Endothelial cell of umbilical vein (primary cell): ENCODE data around the gene ANO1. TPM values are rescaled to one million over a fixed set of nuclear protein-coding genes. Genes with fewer than 3 reads are reported as not detected.

Source experiments
- BruUV-seq: library from RNA; stranded (reverse); fragments of 400-500 nt; replicated peaks from 2 replicates; lab custom pipeline; 2021; lab: Mats Ljungman, UMichigan
- CTCF ChIA-PET: fragments of 300-600, 350-600 bp; sonication (Branson Sonifier 250); formaldehyde crosslinking; loops from one replicate; lab custom pipeline; 2021; ENCODE audit warnings: antibody characterized with exemption, inconsistent platforms; lab: Charles Lee
- POLR2A ChIA-PET: fragments of 300-600, 350-600 bp; sonication (Branson Sonifier 250); formaldehyde crosslinking; loops from one replicate; lab custom pipeline; 2021; ENCODE audit warnings: antibody characterized with exemption, inconsistent platforms; lab: Charles Lee
- DNase-seq: peaks from one replicate; pipeline ENCODE4 v3.0.0-alpha.2; 2011; ENCODE audit warnings: low read depth, low spot score
- FAIRE-seq: peaks from 2 replicates; lab custom pipeline; 2011; peaks lifted over from hg19 to GRCh38; lab: Jason Lieb, UNC
- H2AFZ ChIP-seq: 2 replicates; pipeline ENCODE4 v1.6.0; 2012; ENCODE audit warnings: low read depth, low read length, control low read depth, inconsistent platforms
- H3K27ac ChIP-seq: 2 replicates; pipeline ENCODE4 v1.5.1; 2011; ENCODE audit warnings: low read depth, mild to moderate bottlenecking, control low read depth, low read length, moderate library complexity; ENCODE audit not compliant: insufficient read depth
- H3K27me3 ChIP-seq, 2 experiments: 2 replicates each; pipeline versions ENCODE4 v1.6.0 to v1.6.1; 2011; ENCODE audit warnings: low read length in 2 of 2, mixed read lengths in 1 of 2; ENCODE audit not compliant: control insufficient read depth in 2 of 2, insufficient read depth in 2 of 2
- H3K36me3 ChIP-seq, 2 experiments: 2 replicates in 1 of 2; 3 replicates in 1 of 2; pipeline ENCODE4 v1.5.1; 2011; ENCODE audit warnings: low read length in 2 of 2, mild to moderate bottlenecking in 1 of 2, moderate library complexity in 1 of 2; ENCODE audit not compliant: control insufficient read depth in 2 of 2, insufficient read depth in 2 of 2; ENCODE audit errors: extremely low read depth in 1 of 2
- H3K4me1 ChIP-seq: 3 replicates; pipeline ENCODE4 v1.5.1; 2011; ENCODE audit warnings: mild to moderate bottlenecking, low read length; ENCODE audit not compliant: control insufficient read depth, insufficient read depth; ENCODE audit errors: extremely low read depth
- H3K4me2 ChIP-seq: 2 replicates; pipeline ENCODE4 v1.6.1; 2011; ENCODE audit warnings: low read length, control low read depth, mixed read lengths; ENCODE audit not compliant: insufficient read depth
- H3K4me3 ChIP-seq, 3 experiments: fragments of 200-600 bp in 1 of 3; sonication (generic), shearing (Covaris generic) in 1 of 3; replicated peaks in 1 of 3; 2 replicates each; pipeline ENCODE4 v1.5.1; 2011 to 2016; ENCODE audit warnings: control low read depth in 3 of 3, low read length in 3 of 3, mild to moderate bottlenecking in 2 of 3, inconsistent platforms in 1 of 3, low read depth in 1 of 3, moderate library complexity in 1 of 3; ENCODE audit not compliant: insufficient read depth in 1 of 3
- H3K79me2 ChIP-seq: 2 replicates; pipeline ENCODE4 v1.6.0; 2012; ENCODE audit warnings: low read length, inconsistent platforms; ENCODE audit not compliant: control insufficient read depth, insufficient read depth
- H3K9ac ChIP-seq: replicated peaks from 2 replicates; pipeline ENCODE3; 2011; ENCODE audit warnings: low read length, control low read depth; ENCODE audit not compliant: insufficient read depth; ENCODE audit errors: extremely low read depth
- H3K9me1 ChIP-seq: replicated peaks from 3 replicates; pipeline ENCODE4 v1.6.0; 2011; ENCODE audit warnings: mild to moderate bottlenecking, low read length; ENCODE audit not compliant: control insufficient read depth, insufficient read depth; ENCODE audit errors: extremely low read depth
- H3K9me3 ChIP-seq: replicated peaks from 2 replicates; pipeline ENCODE4 v1.5.1; 2012; ENCODE audit warnings: low read length, inconsistent platforms; ENCODE audit not compliant: control insufficient read depth, insufficient read depth
- H4K20me1 ChIP-seq: replicated peaks from 2 replicates; pipeline ENCODE3; 2011; ENCODE audit warnings: mild to moderate bottlenecking, low read length; ENCODE audit not compliant: control insufficient read depth, insufficient read depth; ENCODE audit errors: extremely low read depth
- FOS ChIP-seq: IDR thresholded peaks from 2 replicates; pipeline ENCODE4 v1.6.1; 2011; ENCODE audit warnings: mild to moderate bottlenecking, low read length, moderate library complexity, borderline replicate concordance; ENCODE audit not compliant: insufficient read depth
- JUN ChIP-seq: IDR thresholded peaks from 2 replicates; pipeline ENCODE4 v1.6.1; 2011; ENCODE audit warnings: borderline replicate concordance, low read depth; ENCODE audit not compliant: insufficient read length, insufficient read depth
- MAX ChIP-seq: IDR thresholded peaks from 2 replicates; pipeline ENCODE4 v1.6.1; 2011; ENCODE audit not compliant: insufficient read depth, insufficient read length
- dilution Hi-C: fragments of 300-500 bp; cut with MboI; formaldehyde crosslinking; loops from one replicate; pipeline ENCODE4 v1.15.0; 2019; ENCODE audit warnings: low sequenced_read_pairs; ENCODE audit not compliant: extremely low pct_ligation_motif_present
- intact Hi-C: fragments of 100-400 bp; cut with micrococcal nuclease; formaldehyde crosslinking; loops from one replicate; pipeline ENCODE4 v1.10.0; 2022
- polyA plus RNA-seq, 4 experiments: library from polyadenylated mRNA; depleted of rRNA in 3 of 4; stranded (reverse) in 3 of 4; unstranded in 1 of 4; fragments of >200 nt; gene quantifications; 2 replicates each; pipeline versions ENCODE4 v1.2.1 to v1.2.3, GENCODE V29; 2011 to 2012; ENCODE audit warnings: missing spikeins in 1 of 4
- total RNA-seq: library from RNA; stranded (reverse); gene quantifications from 2 replicates; pipeline ENCODE4 v1.2.3, GENCODE V29; 2021

ANO1 gene
- total and polyA plus RNA-seq, 2 donors (not counting 3 experiments of a cell fraction or from before 2014, with no cell fraction given), result 0.03 to 0.40 TPM

- Histone ChIP-seq H3K9ac (no peak overlapping the region), H3K4me2 (no peak overlapping the region), H2AFZ (no peak overlapping the region), H3K79me2 (no peaks in the 10 kb centered on the region), H4K20me1 (no peaks in the 10 kb centered on the region), H3K9me3 (no peaks in the 10 kb centered on the region), H3K27me3 (no peaks in the 10 kb centered on the region), H3K4me3 (no peak overlapping the region), H3K4me1 (no peaks in the 10 kb centered on the region), H3K27ac (no peak overlapping the region), H3K36me3 (no peaks in the 10 kb centered on the region), H3K9me1 (no peaks in the 10 kb centered on the region)
- FAIRE-seq, result no peak
- intact Hi-C loops (no loop called here), dilution Hi-C loops (no loop called here)
- TF ChIP-seq MAX, result no peak
- DNase-seq, result no peak
- CTCF ChIA-PET, result no interaction called here
- POLR2A ChIA-PET, result no interaction called here
- BruUV-seq, result no TSS peak
These were observed 40.5 kb downstream of the ANO1 start for GRCh38 chr11:70118642-70119041.

GRCh38 chr11:70119502-70119901 is 41.4 kb downstream of the ANO1 start:
- H3K27me3 ChIP-seq, result no peaks in the 10 kb centered on the region
- intact Hi-C loops (no loop called here), dilution Hi-C loops (no loop called here)
- H4K20me1 ChIP-seq, result no peaks in the 10 kb centered on the region
- no peaks in the 10 kb centered on the region for H3K4me1 ChIP-seq
- no peak overlapping the region for H3K27ac ChIP-seq
- CTCF ChIA-PET, result no interaction called here
- DNase-seq (no peak), FAIRE-seq (no peak)
- no peak overlapping the region for H2AFZ ChIP-seq
- POLR2A ChIA-PET, result no interaction called here
- H3K9me3 ChIP-seq, result no peaks in the 10 kb centered on the region
- H3K9me1 ChIP-seq, result no peaks in the 10 kb centered on the region
- H3K79me2 ChIP-seq, result no peaks in the 10 kb centered on the region
- no peak overlapping the region for H3K4me3 ChIP-seq
- H3K4me2 ChIP-seq, result no peak overlapping the region
- H3K36me3 ChIP-seq, result no peaks in the 10 kb centered on the region
- no peak for TF ChIP-seq MAX
- TF ChIP-seq JUN, result no peak
- TF ChIP-seq FOS, result no peak
- no peak overlapping the region for H3K9ac ChIP-seq
- no TSS peak for BruUV-seq
